Adrenal gland (tissue), 12 donors: ENCODE measurements around the gene ADAMTSL3. TPM values are rescaled to one million over a fixed set of nuclear protein-coding genes. Genes with fewer than 3 reads are reported as not detected.

Experiments
- DNase-seq, 7 donors: peaks; one replicate each; pipeline ENCODE4 v3.0.0-alpha.2; 2019 to 2020
- H3K27ac ChIP-seq, 5 donors: fragments of 200-600 bp; sonication (generic) in 4 of 5; 1 replicate in 3 of 5; 2 replicates in 2 of 5; pipeline versions ENCODE4 v1.5.1 to v1.8.0; 2016 to 2020; ENCODE audit warnings: mild to moderate bottlenecking in 1 of 5
- H3K27me3 ChIP-seq: fragments of 200-600 bp; 2 replicates; pipeline ENCODE4 v1.8.0; 2021
- H3K36me3 ChIP-seq, 2 donors: fragments of 200-600 bp; replicated peaks in 1 of 2; 1 replicate in 1 of 2; 2 replicates in 1 of 2; pipeline versions ENCODE4 v1.5.1 to v1.8.0; 2018 to 2022
- H3K4me1 ChIP-seq, 2 donors: fragments of 200-600 bp; replicated peaks in 1 of 2; 1 replicate in 1 of 2; 2 replicates in 1 of 2; pipeline versions ENCODE4 v1.5.1 to v1.8.0; 2018 to 2021
- H3K4me3 ChIP-seq, 4 donors: fragments of 200-600 bp; sonication (generic) in 3 of 4; one replicate each; pipeline ENCODE4 v1.5.1; 2016 to 2018
- H3K9me3 ChIP-seq, 3 donors: fragments of 200-600 bp; sonication (generic) in 1 of 3; replicated peaks in 1 of 3; 1 replicate in 2 of 3; 2 replicates in 1 of 3; pipeline versions ENCODE4 v1.5.1 to v1.8.0; 2016 to 2021
- POLR2A ChIP-seq, 2 donors: fragments of 450-650 bp; IDR thresholded peaks; one replicate each; pipeline ENCODE4 v1.6.1; 2017; ENCODE audit warnings: antibody characterized with exemption in 2 of 2, mild to moderate bottlenecking in 2 of 2, moderate library complexity in 1 of 2
- WGBS, 4 donors: extraction: QIAGEN DNeasy Blood & Tissue Kit in 2 of 4; methylation state at CpG; one replicate each; pipeline versions ENCODE4 v1.1.5 to v1.1.7; 2013 to 2017; 5-methylcytosine and 5-hydroxymethylcytosine counted together
- intact Hi-C, 2 donors: fragments of 100-400 bp; cut with DNase I; formaldehyde crosslinking; loops; one replicate each; pipeline versions ENCODE4 v1.14.1 to v1.15.0; 2022 to 2023
- polyA plus RNA-seq, 3 donors: library from polyadenylated mRNA; stranded (reverse); fragments of 200-250 nt in 2 of 3; fragments of 350-450 nt in 1 of 3; fragmentation: Illumina TruSeq in 1 of 3; extraction: RNeasy Lipid Tissue Mini Kit (QIAGEN cat#74804) in 1 of 3; gene quantifications; one replicate each; pipeline ENCODE4 v1.2.3, GENCODE V29; 2013 to 2014
- total RNA-seq, 9 donors: library from RNA; depleted of rRNA in 4 of 9; stranded (reverse); fragments of >200 nt in 4 of 9; fragments of 120-200 nt in 1 of 9; fragmentation: NEBNext Ultra II Directional in 1 of 9; extraction: Animal tissue kit (Norgen Biotek cat#: 25700) in 1 of 9; gene quantifications; one replicate each; pipeline versions ENCODE4 v1.1.0 to v1.2.4, GENCODE V29; 2013 to 2023
- TF ChIP-seq, protein P1 (sequence below), 6 experiments: fragments of 450-650 bp in 4 of 6; fragments of 200-600 bp in 2 of 6; sonication (generic) in 1 of 6; IDR thresholded peaks; 1 replicate in 5 of 6; 2 replicates in 1 of 6; pipeline versions ENCODE4 v1.5.1 to v1.8.0; 2016 to 2021; ENCODE audit warnings: antibody characterized with exemption in 6 of 6, mild to moderate bottlenecking in 2 of 6, moderate library complexity in 1 of 6
- donor health status: healthy with polysubstance abuse.
- donor health status: Bipolar disorder and iron deficiency.
- donor health status: DM: yes; HTN: yes; CAD: no.
- donor health status: DM: no; HTN: no; CAD: no.
- donor health status: DM: no; HTN: no; CAD: no.
- donor health status: DM: yes; HTN: yes; CAD: no.

The ADAMTSL3 gene
- total and polyA plus RNA-seq, 12 donors = 0.98 to 19.7 (median 10.5) TPM

DNA sequence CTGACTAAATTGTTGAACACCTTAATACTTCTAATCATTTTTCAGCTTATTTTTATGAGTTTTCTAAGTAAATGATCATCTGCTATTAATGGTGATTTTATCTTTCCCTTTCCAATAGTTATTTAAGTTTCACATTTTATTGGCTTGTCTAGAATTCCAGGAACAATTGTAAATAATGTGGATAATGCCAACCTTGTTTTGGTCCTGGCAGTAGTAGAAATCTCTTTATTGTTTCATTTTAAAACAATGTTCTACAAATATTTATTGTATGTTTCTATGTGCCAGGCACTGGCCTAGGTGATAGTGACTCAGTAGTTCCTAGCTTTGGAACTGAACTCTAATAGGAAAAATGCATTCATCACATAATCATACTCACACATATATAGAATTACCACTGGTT lies 264.1 kb downstream of the ADAMTSL3 start:
- H3K4me1 ChIP-seq = no peaks in the 10 kb centered on the region

GRCh38 chr15:83919319-83919830 lies 265.5 kb downstream of the ADAMTSL3 start:
- H3K4me1 ChIP-seq = no peaks in the 10 kb centered on the region
- H3K9me3 ChIP-seq = no peaks in the 10 kb centered on the region
- intact Hi-C loops = no loop called here
- no peak overlapping the region for H3K4me3 ChIP-seq
- TF ChIP-seq, protein P1, sequence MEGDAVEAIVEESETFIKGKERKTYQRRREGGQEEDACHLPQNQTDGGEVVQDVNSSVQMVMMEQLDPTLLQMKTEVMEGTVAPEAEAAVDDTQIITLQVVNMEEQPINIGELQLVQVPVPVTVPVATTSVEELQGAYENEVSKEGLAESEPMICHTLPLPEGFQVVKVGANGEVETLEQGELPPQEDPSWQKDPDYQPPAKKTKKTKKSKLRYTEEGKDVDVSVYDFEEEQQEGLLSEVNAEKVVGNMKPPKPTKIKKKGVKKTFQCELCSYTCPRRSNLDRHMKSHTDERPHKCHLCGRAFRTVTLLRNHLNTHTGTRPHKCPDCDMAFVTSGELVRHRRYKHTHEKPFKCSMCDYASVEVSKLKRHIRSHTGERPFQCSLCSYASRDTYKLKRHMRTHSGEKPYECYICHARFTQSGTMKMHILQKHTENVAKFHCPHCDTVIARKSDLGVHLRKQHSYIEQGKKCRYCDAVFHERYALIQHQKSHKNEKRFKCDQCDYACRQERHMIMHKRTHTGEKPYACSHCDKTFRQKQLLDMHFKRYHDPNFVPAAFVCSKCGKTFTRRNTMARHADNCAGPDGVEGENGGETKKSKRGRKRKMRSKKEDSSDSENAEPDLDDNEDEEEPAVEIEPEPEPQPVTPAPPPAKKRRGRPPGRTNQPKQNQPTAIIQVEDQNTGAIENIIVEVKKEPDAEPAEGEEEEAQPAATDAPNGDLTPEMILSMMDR (IDR thresholded peaks at IDR 0.05) = no peak
- TF ChIP-seq POLR2A (IDR thresholded peaks at IDR 0.05) = no peak
- DNase-seq = no peak
- 35 to 44% (median 40%) methylated on average over 5 of the region's 5 CpGs for WGBS, 4 donors
- no peak overlapping the region for H3K27ac ChIP-seq
- H3K36me3 ChIP-seq = no peaks in the 10 kb centered on the region
- no peaks in the 10 kb centered on the region for H3K27me3 ChIP-seq

More for the DNA sequence above, 264.1 kb downstream of the ADAMTSL3 start:
- Histone ChIP-seq H3K4me3 (no peak overlapping the region), H3K9me3 (no peaks in the 10 kb centered on the region), H3K36me3 (no peaks in the 10 kb centered on the region), H3K27me3 (no peaks in the 10 kb centered on the region), H3K27ac (no peak overlapping the region)
- TF ChIP-seq, protein P1 (IDR thresholded peaks at IDR 0.05) = no peak
- TF ChIP-seq POLR2A (IDR thresholded peaks at IDR 0.05) = no peak
- intact Hi-C loops = no loop called here
- DNase-seq = no peak

- no peaks in the 10 kb centered on the region for H3K27me3 ChIP-seq
- no peaks in the 10 kb centered on the region for H3K36me3 ChIP-seq
- DNase-seq = no peak
- no peak overlapping the region for H3K4me3 ChIP-seq
- intact Hi-C loops = no loop called here
- H3K9me3 ChIP-seq = no peaks in the 10 kb centered on the region
- no peaks in the 10 kb centered on the region for H3K4me1 ChIP-seq
- H3K27ac ChIP-seq = no peak overlapping the region
- WGBS, 4 donors = 70 to 75% (median 74%) methylated on average over 5 of the region's 5 CpGs
- TF ChIP-seq, protein P1 (IDR thresholded peaks at IDR 0.05) = no peak
- TF ChIP-seq POLR2A (IDR thresholded peaks at IDR 0.05) = no peak
Observed at GRCh38 chr15:83919978-83920510, 266.1 kb downstream of the ADAMTSL3 start.

DNA sequence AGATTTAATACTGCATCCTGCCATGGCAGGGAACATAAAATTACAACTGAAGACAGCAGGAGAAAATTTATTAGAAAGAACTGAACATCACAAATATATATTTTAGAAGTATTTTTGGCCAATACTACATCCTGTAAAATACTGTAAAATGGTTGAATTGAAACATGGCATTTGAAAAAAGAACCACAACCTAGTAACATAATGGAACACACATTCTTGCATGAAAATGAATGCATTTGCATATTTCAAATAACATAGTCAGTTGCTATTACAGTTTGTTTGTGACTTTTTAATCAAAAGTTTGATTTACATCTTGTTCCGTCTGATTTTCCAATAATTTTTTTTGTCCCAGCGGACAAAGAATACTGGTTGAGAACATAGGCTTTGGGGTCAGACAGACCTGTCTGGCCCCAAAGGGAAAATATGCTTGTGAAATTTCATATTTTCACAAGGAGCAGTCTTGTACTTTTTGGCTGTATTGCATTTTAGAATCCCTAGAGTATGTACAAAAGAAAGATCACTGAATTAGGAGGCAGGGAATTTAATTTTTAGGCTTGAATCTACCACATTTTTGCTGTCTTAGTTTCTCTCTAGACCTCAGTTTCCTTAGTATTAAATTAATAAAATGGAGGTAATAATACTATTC lies 268.8 kb downstream of the ADAMTSL3 start:
- Histone ChIP-seq H3K27ac (no peak overlapping the region), H3K27me3 (no peaks in the 10 kb centered on the region), H3K4me1 (no peaks in the 10 kb centered on the region), H3K4me3 (no peak overlapping the region), H3K9me3 (no peaks in the 10 kb centered on the region), H3K36me3 (no peaks in the 10 kb centered on the region)
- TF ChIP-seq POLR2A (IDR thresholded peaks at IDR 0.05) = no peak
- TF ChIP-seq, protein P1 (IDR thresholded peaks at IDR 0.05) = no peak
- intact Hi-C loops = no loop called here
- DNase-seq = no peak
- WGBS, 4 donors = 71 to 85% (median 80%) methylated on average over 2 of the region's 2 CpGs
